Activated T-helper 1 cell treated with anti-CD3 and anti-CD28 coated beads, Interleukin-12 subunit alpha, Interleukin-12 subunit beta, Interleukin-2, Interleukin-4 antibody, amounts not matched to agents 30 ng/mL and 10 ng/mL and 1 ng/mL, durations not matched to agents 14 hours and 24 hours and 36 hours (primary cell): ENCODE data around the gene LGR6. TPM values are rescaled to one million over a fixed set of nuclear protein-coding genes. Genes with fewer than 3 reads are reported as not detected.
"Not testable (repeated sequence)": the region's sequence is repeated elsewhere in the genome, so short reads cannot be mapped to it uniquely, and the experiment has no call there.

ENCODE experiments used
- DNase-seq: peaks from one replicate; pipeline ENCODE4 v3.0.0; 2021; ENCODE audit warnings: low spot score
- H3K27ac Mint-ChIP-seq: one replicate; pipeline ENCODE4 v1.8.0; 2021; ENCODE audit warnings: mild to moderate bottlenecking, mixed read lengths
- H3K27me3 Mint-ChIP-seq: one replicate; pipeline ENCODE4 v1.8.0; 2022; ENCODE audit warnings: mild to moderate bottlenecking, moderate library complexity, mixed read lengths; ENCODE audit not compliant: insufficient read depth
- H3K36me3 Mint-ChIP-seq: one replicate; pipeline ENCODE4 v1.8.0; 2021; ENCODE audit warnings: low read depth, mixed read lengths
- H3K4me1 Mint-ChIP-seq: one replicate; pipeline ENCODE4 v1.8.0; 2021; ENCODE audit warnings: low read depth, mixed read lengths
- H3K4me3 Mint-ChIP-seq: one replicate; pipeline ENCODE4 v1.8.0; 2021; ENCODE audit warnings: mild to moderate bottlenecking, moderate library complexity, mixed read lengths
- H3K9me3 Mint-ChIP-seq: one replicate; pipeline ENCODE4 v1.8.0; 2021; ENCODE audit warnings: mixed read lengths
- intact Hi-C: fragments of 100-400 bp; cut with micrococcal nuclease; formaldehyde crosslinking; loops from one replicate; pipeline ENCODE4 v1.15.1; 2024
- total RNA-seq: library from RNA; stranded (reverse); gene quantifications from 2 replicates; pipeline ENCODE4 v1.2.3, GENCODE V29; 2022

Gene LGR6
- total RNA-seq, 1 donor from 2014 or later = not detected

GRCh38 chr1:202172015-202172355 lies 21.6 kb upstream of the LGR6 start:
- H3K27me3 Mint-ChIP-seq = no peaks in the 10 kb centered on the region
- intact Hi-C loops = no loop called here
- no peaks in the 10 kb centered on the region for H3K9me3 Mint-ChIP-seq
- no peak overlapping the region for H3K4me3 Mint-ChIP-seq
- peaks cover 9% of the 10 kb centered on the region for H3K4me1 Mint-ChIP-seq
- DNase-seq = no peak
- no peak overlapping the region for H3K27ac Mint-ChIP-seq
- no peaks in the 10 kb centered on the region for H3K36me3 Mint-ChIP-seq

GRCh38 chr1:202173993-202174392 lies 19.6 kb upstream of the LGR6 start:
- no peak for DNase-seq
- Mint-ChIP-seq H3K4me1 (peaks cover 9% of the 10 kb centered on the region), H3K9me3 (no peaks in the 10 kb centered on the region), H3K36me3 (no peaks in the 10 kb centered on the region), H3K27ac (no peak overlapping the region), H3K4me3 (no peak overlapping the region), H3K27me3 (no peaks in the 10 kb centered on the region)
- intact Hi-C loops = no loop called here

DNA sequence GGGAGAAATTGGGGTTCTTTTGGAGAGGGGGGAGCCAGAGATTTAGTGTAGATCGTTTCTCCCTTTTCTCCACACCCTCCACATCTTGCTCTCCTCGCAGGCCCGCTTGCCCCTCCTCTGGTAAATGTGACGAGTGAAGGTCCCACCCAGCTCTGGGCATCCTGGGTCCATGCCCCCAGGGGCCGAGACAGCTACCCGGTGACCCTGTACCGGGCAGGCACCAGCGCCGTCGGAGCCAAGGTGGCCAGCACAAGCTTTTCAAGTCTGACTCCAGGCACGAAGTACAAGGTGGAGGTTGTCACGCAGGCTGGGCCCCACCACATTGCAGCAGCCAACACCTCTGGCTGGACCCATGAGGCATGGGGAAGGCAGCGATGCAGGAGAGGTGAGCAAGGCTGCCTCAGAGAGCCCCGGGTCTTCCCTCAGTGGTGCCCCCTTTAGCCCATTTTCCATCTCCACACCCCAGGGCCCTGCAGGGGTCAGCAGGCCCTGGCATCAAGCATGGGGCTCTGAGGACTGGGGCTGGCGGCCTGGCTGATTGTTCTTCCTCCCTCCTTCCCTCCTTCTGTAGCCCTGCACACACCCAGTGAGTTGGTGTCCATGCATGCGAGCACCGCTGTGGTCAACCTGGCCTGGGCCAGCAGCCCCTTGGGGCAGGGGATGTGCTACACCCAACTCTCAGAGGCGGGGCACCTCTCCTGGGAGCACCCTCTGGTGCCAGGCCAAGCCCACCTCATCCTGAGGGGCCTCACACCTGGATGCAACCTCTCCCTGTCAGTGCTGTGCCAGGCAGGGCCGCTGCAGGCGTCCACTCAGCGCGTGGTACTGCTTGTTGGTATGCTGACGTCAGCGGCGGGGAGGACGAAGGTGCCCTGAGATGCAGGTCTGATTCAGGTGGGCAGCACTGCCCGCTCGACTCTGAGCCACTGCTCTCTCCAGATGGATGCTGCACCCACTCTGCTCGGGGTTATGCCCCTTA lies 16.4 kb upstream of the LGR6 start:
- no peak for DNase-seq
- no peaks in the 10 kb centered on the region for H3K9me3 Mint-ChIP-seq
- intact Hi-C loops = no loop called here
- no peak overlapping the region for H3K27ac Mint-ChIP-seq
- H3K4me3 Mint-ChIP-seq = no peak overlapping the region
- no peaks in the 10 kb centered on the region for H3K27me3 Mint-ChIP-seq
- peaks cover 5% of the 10 kb centered on the region for H3K4me1 Mint-ChIP-seq
- H3K36me3 Mint-ChIP-seq = no peaks in the 10 kb centered on the region

DNA sequence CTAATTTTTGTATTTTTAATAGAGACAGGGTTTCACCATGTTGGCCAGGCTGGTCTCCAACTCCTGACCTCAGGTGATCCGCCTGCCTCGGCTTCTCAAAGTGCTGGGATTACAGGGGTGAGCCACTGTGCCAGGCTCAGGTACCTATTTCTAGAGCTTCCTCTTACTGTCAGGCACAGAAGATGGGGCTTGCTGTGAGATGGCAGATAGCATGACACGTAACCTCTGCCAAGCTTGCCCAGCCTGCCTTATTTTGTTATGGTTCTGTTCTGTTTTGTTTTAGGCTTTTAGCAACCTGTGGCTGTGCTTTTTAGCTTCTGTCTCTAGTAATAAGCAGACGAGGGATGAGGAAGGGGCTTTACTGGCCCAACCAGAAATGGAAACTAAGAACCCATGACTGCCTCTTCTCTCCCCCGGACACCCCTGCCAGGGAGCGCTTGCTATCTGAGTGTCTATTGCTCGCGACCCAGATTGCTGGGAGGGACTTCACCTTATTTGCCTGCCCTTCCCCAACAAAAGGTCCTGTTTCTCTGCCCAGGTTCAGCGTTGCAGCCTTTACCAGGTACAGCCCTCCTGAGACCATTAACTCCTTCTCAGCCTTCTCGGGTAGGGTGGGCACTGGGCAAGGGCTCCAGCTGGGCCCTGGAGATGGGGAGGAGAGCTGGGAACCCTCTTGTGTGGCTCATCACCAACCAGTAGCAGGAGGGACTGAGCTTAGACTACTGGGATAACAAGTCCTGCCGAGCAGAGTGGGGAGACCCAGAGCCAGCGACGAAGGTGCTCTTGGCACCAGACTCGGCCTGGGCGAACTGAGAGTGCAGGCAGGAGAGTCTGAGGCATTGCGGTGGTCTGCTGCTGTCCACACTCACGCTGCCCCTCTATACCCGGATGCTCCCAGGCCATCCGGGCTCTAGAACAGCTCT lies 13.5 kb upstream of the LGR6 start:
- DNase-seq = no peak
- H3K27ac Mint-ChIP-seq = no peak overlapping the region
- no peak overlapping the region for H3K4me3 Mint-ChIP-seq
- peaks cover 24% of the 10 kb centered on the region for H3K4me1 Mint-ChIP-seq
- peaks cover 2% of the 10 kb centered on the region for H3K27me3 Mint-ChIP-seq
- intact Hi-C loops = no loop called here
- H3K36me3 Mint-ChIP-seq = no peaks in the 10 kb centered on the region
- no peaks in the 10 kb centered on the region for H3K9me3 Mint-ChIP-seq

- H3K27me3 Mint-ChIP-seq, H3K27ac Mint-ChIP-seq, H3K4me3 Mint-ChIP-seq, H3K9me3 Mint-ChIP-seq, DNase-seq, H3K36me3 Mint-ChIP-seq, intact Hi-C loops: not testable (repeated sequence)
- H3K4me1 Mint-ChIP-seq = peaks cover 24% of the 10 kb centered on the region
Observed at GRCh38 chr1:202180751-202181139, 12.9 kb upstream of the LGR6 start.

DNA sequence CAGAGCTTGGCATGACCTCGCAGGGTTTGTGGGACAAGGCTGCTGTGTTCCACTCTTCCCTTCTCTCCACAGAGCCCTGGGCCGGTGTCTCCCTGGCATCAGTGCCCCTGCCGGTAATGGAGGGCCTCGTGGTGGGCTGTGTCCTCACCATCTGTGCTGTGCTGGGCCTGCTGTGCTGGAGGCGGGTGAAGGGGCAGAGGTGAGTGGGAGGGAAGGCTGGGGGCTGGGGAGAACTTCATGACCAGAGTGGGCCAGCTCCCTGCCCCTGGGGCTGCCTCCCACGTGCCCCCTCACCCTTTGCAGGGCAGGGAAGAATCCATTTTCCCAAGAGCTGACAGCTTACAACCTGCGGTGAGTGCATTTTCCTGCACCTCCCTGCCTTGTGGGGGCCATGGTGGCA lies 12.0 kb upstream of the LGR6 start:
- intact Hi-C loops = no loop called here
- peaks cover 24% of the 10 kb centered on the region for H3K4me1 Mint-ChIP-seq
- no peak overlapping the region for H3K4me3 Mint-ChIP-seq
- no peak for DNase-seq
- H3K27ac Mint-ChIP-seq = no peak overlapping the region
- H3K36me3 Mint-ChIP-seq = no peaks in the 10 kb centered on the region
- no peaks in the 10 kb centered on the region for H3K9me3 Mint-ChIP-seq
- peaks cover 2% of the 10 kb centered on the region for H3K27me3 Mint-ChIP-seq

DNA sequence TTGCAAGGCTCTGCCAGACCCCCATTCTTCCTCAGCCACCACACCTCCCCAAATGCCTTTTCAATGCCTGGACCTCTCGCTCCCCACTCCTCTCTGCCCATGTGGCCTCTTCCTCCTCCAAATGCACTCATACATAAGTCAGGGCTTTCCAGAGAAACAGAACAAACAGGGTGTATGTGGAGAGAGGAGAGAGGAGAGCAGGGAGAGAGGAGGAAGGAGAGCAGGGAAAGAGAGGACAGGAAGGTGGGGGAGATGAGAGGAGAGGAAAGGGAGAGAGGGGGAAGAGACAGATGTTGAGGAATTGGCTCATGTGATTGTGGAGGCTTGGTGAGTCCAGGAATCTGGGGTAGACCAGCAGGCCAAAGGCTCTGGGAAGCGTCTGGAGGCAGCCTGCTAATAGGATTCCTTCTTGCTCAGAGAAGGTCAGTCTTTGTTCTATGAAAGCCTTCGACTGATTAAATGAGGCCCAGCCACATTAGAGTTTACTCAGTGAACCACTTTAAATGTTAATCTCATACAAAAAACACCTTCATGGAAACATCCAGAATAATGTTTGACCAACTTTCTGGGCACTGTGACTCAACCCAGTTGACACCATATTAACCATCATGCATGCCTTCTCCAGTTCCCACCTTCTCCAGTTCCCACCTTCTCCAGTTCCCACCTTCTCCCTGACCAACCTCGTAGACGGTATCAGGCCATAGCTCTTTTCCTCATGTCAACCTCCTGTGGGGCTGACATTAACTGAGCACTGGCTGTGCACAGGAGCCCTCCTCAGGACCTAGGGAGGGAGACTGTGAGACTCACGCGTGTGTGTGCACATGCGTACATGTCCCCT lies 11.3 kb upstream of the LGR6 start:
- no peak overlapping the region for H3K27ac Mint-ChIP-seq
- no peaks in the 10 kb centered on the region for H3K9me3 Mint-ChIP-seq
- peaks cover 2% of the 10 kb centered on the region for H3K27me3 Mint-ChIP-seq
- peaks cover 24% of the 10 kb centered on the region for H3K4me1 Mint-ChIP-seq
- DNase-seq = no peak
- no peaks in the 10 kb centered on the region for H3K36me3 Mint-ChIP-seq
- intact Hi-C loops = no loop called here
- no peak overlapping the region for H3K4me3 Mint-ChIP-seq

GRCh38 chr1:202184750-202185460 lies 8.7 kb upstream of the LGR6 start:
- H3K36me3 Mint-ChIP-seq = no peaks in the 10 kb centered on the region
- intact Hi-C loops = loop anchor here (1.0 to 2.0 kb wide), 2 partner anchors 24 to 130 kb away; partner anchors contain the start of gene PTPN7
- H3K9me3 Mint-ChIP-seq = no peaks in the 10 kb centered on the region
- no peak overlapping the region for H3K4me3 Mint-ChIP-seq
- H3K27ac Mint-ChIP-seq = no peak overlapping the region
- DNase-seq = peak; percentile 48
- H3K27me3 Mint-ChIP-seq = peaks cover 5% of the 10 kb centered on the region
- H3K4me1 Mint-ChIP-seq = peaks cover 24% of the 10 kb centered on the region

GRCh38 chr1:202186327-202186726 lies 7.3 kb upstream of the LGR6 start:
- H3K9me3 Mint-ChIP-seq = no peaks in the 10 kb centered on the region

DNA sequence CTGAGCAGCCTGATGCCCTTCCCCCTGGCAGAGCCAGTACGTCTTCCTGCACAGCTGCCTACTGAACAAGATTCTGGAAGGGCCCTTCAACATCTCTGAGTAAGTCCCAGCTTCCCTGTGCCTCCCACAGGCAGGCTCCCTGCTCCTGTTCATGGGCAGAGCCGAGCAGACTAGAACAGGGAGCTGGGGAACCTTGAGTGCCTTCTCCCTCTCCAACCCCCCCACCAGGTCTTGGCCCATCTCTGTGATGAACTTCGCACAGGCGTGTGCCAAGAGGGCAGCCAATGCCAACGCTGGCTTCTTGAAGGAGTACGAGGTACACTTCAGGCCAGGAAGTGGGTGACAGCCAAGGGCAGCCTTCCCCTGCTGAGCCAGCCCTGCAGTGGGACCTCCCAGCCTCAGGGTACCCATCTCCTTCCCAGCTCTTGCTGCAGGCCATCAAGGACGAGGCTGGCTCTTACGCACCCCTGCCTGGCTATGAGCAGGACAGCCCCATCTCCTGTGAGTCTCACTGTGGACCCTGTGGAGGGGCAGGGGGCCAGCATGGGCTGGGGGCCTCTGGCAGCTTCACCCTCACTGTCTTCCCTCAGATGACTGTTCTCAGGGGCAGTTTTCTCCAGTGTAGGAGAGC lies 6.4 kb upstream of the LGR6 start:
- intact Hi-C loops = no loop called here
- Mint-ChIP-seq H3K36me3 (no peaks in the 10 kb centered on the region), H3K27me3 (peaks cover 8% of the 10 kb centered on the region), H3K27ac (no peak overlapping the region), H3K9me3 (no peaks in the 10 kb centered on the region), H3K4me3 (no peak overlapping the region), H3K4me1 (peaks cover 21% of the 10 kb centered on the region)
- DNase-seq = no peak

More at GRCh38 chr1:202186327-202186726, 7.3 kb upstream of the LGR6 start:
- Mint-ChIP-seq H3K4me1 (peaks cover 24% of the 10 kb centered on the region), H3K4me3 (no peak overlapping the region), H3K27me3 (peaks cover 8% of the 10 kb centered on the region), H3K27ac (no peak overlapping the region), H3K36me3 (no peaks in the 10 kb centered on the region)
- intact Hi-C loops = no loop called here
- DNase-seq = no peak

DNA sequence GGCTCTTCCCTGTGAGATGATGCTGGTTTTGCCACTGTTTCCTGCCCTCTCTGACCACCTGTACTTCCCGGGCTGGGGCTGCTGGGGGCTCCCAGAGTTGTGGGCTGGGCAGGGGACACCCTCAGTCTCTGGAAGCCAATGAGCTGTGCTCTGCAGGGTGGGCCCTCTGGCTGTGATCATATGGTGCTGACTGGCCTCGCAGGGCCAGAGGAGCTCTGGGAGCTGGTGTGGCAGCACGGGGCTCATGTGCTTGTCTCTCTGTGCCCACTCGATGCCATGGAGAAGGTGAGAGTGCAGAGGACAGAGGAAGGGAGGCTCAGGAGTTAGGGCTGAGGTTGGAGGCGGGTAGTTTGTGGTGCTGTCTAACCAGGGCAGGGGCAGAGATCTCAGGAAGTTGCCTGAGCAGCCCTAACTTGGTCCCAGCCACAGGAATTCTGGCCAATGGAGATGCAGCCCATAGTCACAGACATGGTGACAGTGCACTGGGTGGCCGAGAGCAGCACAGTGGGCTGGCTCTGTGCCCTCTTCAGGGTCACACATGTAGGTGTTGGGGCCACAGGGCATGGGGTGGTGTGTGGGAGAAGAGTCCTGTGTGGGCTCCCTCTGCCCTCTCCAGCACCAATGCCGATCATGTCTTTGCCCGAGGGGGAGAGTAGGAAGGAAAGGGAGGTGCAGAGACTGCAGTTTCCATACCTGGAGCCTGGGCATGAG lies 5.7 kb upstream of the LGR6 start:
- peaks cover 16% of the 10 kb centered on the region for H3K4me1 Mint-ChIP-seq
- DNase-seq = no peak
- H3K4me3 Mint-ChIP-seq = no peak overlapping the region
- H3K27ac Mint-ChIP-seq = no peak overlapping the region
- no peaks in the 10 kb centered on the region for H3K9me3 Mint-ChIP-seq
- intact Hi-C loops = no loop called here
- peaks cover 8% of the 10 kb centered on the region for H3K27me3 Mint-ChIP-seq
- H3K36me3 Mint-ChIP-seq = no peaks in the 10 kb centered on the region
